Ovary (tissue), 3 donors: ENCODE results near the gene SLC27A1.

ENCODE experiments used
- EP300 ChIP-seq: sonication (generic); formaldehyde crosslinking; IDR thresholded peaks from one replicate; pipeline ENCODE4 v1.6.1; 2017; ENCODE audit warnings: antibody characterized with exemption
- TF ChIP-seq, protein P1 (sequence below), 3 donors: fragments of 450-650 bp in 2 of 3; fragments of 200-600 bp in 1 of 3; IDR thresholded peaks; one replicate each; pipeline versions ENCODE4 v1.5.1 to v1.8.0; 2016 to 2022; ENCODE audit warnings: antibody characterized with exemption in 3 of 3, mild to moderate bottlenecking in 1 of 3
- donor health status: DM: no; HTN: no; CAD: no.

DNA sequence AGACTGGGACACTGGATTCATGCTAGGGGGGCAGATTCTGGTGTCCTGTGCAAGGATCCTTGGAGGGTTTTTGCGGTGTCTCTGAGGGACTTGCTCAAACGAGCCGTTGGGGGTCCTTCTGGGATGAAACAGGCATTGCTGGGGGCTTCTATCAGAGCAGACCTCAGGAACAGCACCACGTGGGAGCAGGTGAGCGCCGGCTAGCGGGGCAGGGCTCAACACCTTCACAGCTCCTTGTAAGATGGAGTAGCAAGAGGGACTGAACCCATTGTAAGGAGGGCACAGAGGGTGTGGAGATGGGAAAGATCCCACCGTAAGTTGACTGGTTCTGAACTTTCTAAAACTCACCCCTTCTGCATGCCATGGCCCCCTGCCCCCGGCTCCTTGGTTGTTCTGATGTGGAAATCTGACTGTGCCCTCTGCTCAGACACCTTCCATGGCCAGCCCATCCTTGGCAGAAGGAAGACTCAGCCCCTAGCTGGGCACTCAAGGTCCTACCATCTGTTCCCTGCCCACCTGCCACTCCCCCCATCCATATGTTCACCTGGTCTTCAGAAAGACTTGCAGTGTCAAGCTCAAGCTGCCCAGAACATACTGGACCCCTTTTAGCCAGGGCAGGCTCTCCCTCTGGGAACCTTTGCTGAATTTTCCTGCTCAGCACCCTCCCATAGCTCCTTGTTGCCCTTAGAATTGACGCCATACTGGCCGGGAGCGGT lies 1.2 kb downstream of the SLC27A1 start:
- TF ChIP-seq, protein P1, sequence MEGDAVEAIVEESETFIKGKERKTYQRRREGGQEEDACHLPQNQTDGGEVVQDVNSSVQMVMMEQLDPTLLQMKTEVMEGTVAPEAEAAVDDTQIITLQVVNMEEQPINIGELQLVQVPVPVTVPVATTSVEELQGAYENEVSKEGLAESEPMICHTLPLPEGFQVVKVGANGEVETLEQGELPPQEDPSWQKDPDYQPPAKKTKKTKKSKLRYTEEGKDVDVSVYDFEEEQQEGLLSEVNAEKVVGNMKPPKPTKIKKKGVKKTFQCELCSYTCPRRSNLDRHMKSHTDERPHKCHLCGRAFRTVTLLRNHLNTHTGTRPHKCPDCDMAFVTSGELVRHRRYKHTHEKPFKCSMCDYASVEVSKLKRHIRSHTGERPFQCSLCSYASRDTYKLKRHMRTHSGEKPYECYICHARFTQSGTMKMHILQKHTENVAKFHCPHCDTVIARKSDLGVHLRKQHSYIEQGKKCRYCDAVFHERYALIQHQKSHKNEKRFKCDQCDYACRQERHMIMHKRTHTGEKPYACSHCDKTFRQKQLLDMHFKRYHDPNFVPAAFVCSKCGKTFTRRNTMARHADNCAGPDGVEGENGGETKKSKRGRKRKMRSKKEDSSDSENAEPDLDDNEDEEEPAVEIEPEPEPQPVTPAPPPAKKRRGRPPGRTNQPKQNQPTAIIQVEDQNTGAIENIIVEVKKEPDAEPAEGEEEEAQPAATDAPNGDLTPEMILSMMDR (IDR thresholded peaks at IDR 0.05): no peak
- TF ChIP-seq EP300: no peak
